ENCODE data around the gene LGMN. TPM values are rescaled to one million over a fixed set of nuclear protein-coding genes. Genes with fewer than 3 reads are reported as not detected.
"Not testable (repeated sequence)": the region's sequence is repeated elsewhere in the genome, so short reads cannot be mapped to it uniquely, and the experiment has no call there.

LGMN gene
- total RNA-seq, 1 experiment from 2014 or later = 3.8 TPM

GRCh38 chr14:92763666-92764631, 15.5 kb upstream of the LGMN start:
- not testable (repeated sequence) for DNase-seq (ENCODE audit: low read depth)

DNA sequence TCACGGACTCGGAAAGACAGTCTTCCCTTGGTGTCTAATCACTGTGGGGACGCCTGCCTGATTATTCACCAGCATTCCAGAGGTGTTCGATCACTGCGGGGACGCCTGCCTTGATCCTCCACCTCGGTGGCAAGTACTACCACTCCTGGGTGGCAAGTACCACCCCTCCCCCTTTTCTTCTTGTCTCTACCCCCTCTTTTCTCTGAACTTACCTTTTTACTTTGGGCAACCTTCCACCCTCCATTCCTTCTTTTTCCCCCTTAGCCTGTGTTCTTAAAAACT, 12.0 kb upstream of the LGMN start:
- no peak for DNase-seq (ENCODE audit: low read depth)

GRCh38 chr14:92759679-92760523, 11.5 kb upstream of the LGMN start:
- DNase-seq (ENCODE audit: low read depth) = no peak

- peak; percentile 41 for DNase-seq (ENCODE audit: low read depth)
These were observed 10.9 kb upstream of the LGMN start for GRCh38 chr14:92759300-92759678.

DNA sequence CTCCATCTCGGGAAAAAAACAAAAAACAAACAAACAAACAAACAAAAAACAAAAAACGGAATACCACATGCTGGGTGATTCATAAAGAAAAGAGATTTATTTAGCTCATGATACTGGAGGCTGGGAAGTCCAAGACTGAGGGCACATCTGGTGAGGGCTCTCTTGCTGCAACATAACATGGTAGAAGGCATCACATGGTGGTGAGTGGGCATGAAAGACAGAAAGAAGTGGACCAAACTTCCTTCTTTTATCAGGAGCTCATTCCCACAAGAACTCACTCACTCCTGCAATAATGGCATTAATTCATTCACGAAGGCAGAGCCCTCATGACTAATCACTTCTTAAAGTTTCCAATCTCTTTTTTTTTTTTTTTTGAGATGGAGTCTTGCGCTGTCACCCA, 8.0 kb upstream of the LGMN start:
- DNase-seq (ENCODE audit: low read depth) = no peak

GRCh38 chr14:92755495-92755894, 7.1 kb upstream of the LGMN start:
- no peak for DNase-seq (ENCODE audit: low read depth)

DNA sequence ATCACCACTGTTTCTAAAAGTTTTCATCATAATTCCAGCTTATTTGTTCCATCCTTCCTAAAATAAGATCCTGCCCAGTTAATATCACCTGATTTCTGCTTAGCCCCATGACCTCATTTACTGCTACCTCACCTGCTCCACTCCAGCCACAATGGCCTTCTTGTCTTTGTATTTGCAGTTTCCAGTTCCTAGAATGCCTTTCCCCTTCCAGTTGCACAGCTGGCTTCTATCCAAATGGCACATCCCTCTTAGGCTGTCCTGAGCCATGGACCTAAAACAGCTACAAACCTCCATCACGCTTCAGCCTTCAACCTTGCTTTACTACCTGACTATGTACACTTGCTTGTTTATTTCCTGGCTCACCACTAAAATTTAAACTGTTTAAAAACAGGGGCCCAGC, 6.5 kb upstream of the LGMN start:
- DNase-seq (ENCODE audit: low read depth) = no peak

DNA sequence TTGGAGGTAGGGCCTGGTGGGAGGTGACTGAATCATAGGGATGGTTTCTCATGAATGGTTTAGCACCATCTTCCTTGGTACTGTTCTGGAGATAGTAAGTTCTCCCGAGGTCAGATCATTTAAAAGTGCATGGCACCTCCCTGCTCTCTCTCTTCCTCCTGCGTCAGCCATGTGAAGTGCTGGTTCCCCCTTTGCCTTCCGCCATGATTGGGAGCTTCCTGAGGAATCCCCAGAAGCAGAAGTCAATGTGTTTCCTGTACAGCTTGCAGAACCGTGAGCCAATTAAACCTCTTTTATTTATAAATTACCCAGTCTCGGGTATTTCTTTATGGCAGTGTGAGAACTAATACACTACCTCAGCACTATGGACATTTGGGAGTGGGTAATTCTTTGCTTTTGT, 4.8 kb upstream of the LGMN start:
- no peak for DNase-seq (ENCODE audit: low read depth)

DNA sequence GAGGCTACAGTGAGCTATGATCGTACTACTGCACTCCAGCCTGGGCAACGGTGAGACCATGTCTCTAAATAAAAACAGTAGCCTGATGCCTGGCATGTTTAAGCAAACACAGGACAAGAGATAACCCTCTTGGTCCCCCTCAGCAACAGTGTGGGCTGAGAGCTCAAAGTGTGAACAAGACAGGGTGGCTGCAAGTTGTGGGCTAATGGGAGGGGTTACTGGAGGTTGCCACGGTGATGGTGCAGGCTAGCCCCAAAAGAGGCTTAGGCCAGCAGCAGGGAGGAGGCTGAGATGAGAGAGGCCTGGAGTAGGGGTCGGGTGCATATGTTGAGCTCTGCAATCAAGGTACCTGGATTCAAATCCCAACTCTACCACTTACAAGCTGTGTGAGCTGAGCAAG, 3.4 kb upstream of the LGMN start:
- no peak for DNase-seq (ENCODE audit: low read depth)

- no peak for DNase-seq (ENCODE audit: low read depth)
These were observed 2.6 kb upstream of the LGMN start for GRCh38 chr14:92750994-92751400.

- not testable (repeated sequence) for DNase-seq (ENCODE audit: low read depth)
These were observed 1.8 kb upstream of the LGMN start for GRCh38 chr14:92750222-92750728.

DNA sequence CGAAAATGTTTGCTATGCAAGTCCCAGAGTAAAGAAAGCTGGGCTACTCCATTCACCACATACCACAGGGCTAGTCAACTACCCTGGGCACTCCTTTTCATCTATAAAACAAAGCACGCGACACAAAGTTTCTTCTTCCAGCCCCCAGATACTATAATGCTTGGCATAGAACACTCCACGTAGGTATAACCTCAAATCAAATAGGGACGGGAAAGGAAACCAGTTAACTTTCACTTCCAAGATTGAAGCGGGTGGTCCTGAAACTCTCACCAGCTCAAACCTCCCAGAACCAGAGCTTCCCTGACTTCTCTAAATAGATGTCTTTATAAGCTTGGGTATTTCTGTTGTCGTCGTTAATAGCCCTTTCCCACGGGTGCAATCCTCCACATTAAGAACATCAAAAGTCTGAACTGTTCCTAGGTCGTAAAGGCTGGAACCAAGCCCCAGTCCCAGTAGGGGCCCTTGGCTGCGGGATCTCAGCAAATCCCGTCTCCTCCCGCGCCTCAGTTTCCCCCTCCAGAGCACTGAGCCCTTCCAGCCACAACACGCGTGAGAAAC, 647 bp downstream of the LGMN start:
- DNase-seq (ENCODE audit: low read depth) = no peak

GRCh38 chr14:92744198-92744597, 4.2 kb downstream of the LGMN start:
- DNase-seq (ENCODE audit: low read depth) = no peak

GRCh38 chr14:92740440-92740839, 8.0 kb downstream of the LGMN start:
- no peak for DNase-seq (ENCODE audit: low read depth)

DNA sequence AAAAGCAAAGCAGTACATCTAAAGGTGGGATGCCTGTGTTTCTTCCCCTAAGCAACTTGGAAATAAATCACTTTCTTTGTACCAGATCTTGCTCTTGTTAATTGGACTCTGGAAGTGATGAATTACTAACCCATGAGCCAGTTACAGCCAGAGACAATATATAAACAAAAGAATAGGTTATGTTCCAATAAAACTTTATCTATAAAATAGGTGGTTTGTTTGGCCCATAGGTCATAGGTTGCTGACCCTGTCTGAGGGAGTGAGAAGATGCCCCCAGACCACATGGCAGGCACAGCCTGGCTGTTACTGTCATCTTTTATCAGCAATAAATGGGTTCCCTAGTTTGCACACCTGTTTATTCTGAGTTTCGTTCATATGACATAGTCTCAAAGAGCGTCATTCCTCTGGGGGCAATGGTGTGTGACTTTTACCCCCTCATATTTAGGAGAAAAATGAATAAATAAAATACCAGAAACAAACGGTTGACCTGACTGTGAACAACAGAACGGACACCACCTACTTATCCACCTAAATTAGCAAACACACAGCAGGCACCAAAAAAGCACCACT, 10.7 kb downstream of the LGMN start:
- no peak for DNase-seq (ENCODE audit: low read depth)

GRCh38 chr14:92737206-92737605, 11.2 kb downstream of the LGMN start:
- no peak for DNase-seq (ENCODE audit: low read depth)

DNA sequence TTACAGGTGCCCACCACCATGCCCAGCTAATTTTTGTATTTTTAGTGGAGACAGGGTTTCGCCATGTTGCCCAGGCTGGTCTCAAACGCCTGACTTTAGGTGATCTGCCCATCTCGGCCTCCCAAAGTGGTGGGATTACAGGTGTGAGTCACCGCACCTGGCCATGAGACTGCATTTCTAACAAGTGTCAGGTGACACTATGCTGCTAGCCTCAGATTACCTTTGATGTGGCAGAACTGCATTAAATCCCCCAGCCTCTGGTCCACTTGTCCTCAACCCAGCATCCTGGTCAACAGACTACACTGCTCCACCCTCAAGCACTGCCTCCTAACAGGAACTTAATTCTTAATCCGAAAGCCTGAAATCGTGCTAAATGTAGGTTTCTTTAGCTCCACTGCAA, 13.1 kb downstream of the LGMN start:
- no peak for DNase-seq (ENCODE audit: low read depth)

DNA sequence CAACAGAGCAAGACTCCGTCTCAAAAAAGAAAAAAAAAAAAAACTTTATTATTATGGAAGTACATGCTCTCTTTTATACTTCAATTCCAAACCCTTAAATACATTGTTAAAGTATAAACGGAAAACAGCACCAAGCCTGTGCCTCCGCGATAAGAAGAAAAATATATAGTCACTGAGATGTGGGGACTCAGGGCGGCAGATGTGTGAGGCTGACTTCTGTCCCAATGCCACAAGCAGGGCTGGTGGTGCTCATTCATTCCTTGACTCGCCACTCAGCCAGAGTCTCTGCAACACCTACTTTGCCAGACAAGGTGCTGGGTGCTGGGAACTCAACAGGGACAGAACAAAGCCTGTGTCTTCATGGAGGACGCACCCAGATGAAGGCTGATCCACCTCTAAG, 13.8 kb downstream of the LGMN start:
- DNase-seq (ENCODE audit: low read depth) = no peak

DNA sequence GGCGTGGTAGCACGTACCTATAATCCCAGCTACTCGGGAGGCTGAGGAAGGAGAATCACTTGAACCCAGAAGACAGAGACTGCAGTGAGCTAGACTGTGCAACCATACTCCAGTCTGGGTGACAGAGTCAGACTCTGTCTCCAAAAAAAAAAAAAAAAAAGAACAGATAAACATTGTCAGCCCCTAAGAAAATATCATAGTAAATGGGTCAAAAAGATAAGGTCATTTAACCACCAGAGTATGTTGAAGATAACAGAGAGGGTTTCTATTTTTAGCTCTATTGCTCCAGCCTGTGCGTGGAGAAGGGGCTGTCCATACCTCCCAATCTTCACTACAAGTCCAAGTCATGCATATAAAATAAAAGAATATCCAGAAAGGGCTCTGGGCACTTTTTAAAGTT, 15.4 kb downstream of the LGMN start:
- no peak for DNase-seq (ENCODE audit: low read depth)

- DNase-seq (ENCODE audit: low read depth) = no peak
These were observed 16.8 kb downstream of the LGMN start for GRCh38 chr14:92731622-92732115.

DNA sequence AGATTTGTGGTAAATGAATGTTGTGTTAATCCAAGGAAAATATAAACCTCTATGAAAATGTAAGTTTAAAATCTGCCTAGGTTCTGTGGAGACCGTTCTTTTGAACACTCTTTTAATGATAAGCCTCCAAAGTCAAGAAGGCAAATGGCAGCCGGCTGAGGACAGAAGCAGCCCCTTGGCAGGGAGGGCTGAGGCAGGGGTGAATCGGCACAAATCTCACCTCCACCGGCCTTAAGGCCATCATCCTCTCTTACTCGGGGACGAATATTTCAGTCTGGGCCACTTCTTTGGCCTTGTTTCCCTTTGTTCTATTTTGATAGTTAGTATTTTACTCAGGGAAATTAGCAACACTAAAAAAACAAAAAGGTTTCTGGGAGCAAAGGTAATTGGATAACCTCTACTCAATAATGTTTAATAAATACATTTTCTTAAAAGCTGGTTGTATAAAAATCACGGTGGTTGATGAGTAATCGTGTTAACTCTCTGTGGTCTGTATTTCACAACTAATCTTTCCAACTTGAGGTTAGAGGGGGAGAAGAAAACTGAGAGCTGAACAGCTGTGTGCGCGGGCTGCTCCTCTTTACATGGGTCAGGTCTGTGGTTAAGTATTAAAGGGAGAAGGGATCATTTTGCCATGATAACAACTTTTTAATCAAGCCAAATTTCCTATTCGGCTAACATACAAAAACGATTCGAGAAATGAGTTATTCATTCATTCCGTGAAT, 18.6 kb downstream of the LGMN start:
- peak; percentile 95 for DNase-seq (ENCODE audit: low read depth)
